HG03342 (cell line): ENCODE measurements around the gene LAMA2.

Source experiments
- ATAC-seq: cut with Tn5 transposase; IDR thresholded peaks from one replicate; pipeline ENCODE4 v1.9.1; 2021; ENCODE audit warnings: mild to moderate bottlenecking, moderate library complexity; ENCODE audit not compliant: unreplicated experiment

The LAMA2 gene

GRCh38 chr6:129206821-129207220, 323.9 kb downstream of the LAMA2 start:
- no peak for ATAC-seq

DNA sequence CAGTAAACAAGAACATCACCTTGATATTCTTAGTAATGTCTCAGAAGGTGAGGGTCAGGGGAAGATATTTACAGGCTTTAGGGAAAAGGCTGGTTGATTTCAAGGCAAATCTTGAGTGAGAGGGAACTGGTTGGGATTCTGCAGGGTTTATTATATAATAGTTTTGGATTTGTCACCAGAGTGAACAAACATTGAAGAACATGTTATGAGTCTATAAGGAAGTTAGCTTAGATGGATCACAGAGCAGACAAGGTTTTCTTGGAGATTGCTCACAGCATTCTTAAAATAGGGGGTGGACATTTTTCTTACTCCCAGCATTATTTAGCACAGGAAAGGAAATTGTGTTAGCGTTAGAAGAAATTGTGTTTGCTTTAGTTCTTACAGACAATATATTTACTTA, 324.9 kb downstream of the LAMA2 start:
- ATAC-seq, result no peak

GRCh38 chr6:129208415-129209034, 325.6 kb downstream of the LAMA2 start:
- no peak for ATAC-seq

GRCh38 chr6:129209355-129209754, 326.4 kb downstream of the LAMA2 start:
- ATAC-seq, result no peak

GRCh38 chr6:129210684-129211083, 327.7 kb downstream of the LAMA2 start:
- no peak for ATAC-seq

DNA sequence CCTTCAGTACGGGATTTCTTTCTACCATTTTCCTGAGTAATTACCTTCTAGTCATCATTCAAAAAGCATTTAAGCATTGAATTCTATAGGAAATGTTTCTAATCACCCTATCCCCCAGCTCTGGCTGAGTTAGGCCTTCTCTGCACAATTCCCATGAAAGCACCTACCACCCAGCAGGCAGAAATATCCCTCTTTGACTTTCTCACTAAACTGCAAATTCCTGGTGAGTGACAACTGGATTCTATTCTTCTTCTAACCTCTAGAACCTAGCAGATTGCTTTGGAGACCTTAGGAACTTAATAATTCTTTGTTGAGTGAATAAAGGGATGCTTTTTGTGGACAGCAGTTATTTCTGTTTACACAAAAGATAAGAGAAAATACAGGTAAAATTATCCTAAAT, 328.7 kb downstream of the LAMA2 start:
- no peak for ATAC-seq

GRCh38 chr6:129212081-129212480, 329.1 kb downstream of the LAMA2 start:
- ATAC-seq, result no peak

- no peak for ATAC-seq
Measured at GRCh38 chr6:129215246-129215645, 332.3 kb downstream of the LAMA2 start.

GRCh38 chr6:129215916-129216520, 333.1 kb downstream of the LAMA2 start:
- no peak for ATAC-seq

DNA sequence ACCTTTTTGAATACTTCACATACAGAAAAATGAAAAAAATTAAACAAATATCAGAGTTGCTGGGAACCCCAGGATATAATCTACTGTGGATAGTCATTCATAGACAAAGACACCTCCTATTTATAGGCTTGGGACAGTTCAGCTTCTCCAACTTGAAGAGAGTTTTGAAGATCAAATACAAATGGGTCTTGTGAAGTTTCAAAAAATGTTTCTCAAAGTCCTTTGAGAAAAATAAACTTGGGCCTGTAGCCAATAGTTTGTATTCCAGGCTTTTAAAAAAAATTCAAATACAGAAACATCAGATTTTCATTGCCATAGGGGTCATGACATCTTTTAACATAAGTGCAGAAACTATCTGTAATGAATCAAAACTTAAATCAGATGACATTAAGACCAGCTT, 334.8 kb downstream of the LAMA2 start:
- no peak for ATAC-seq

GRCh38 chr6:129233458-129234134, 350.7 kb downstream of the LAMA2 start:
- ATAC-seq, result peak; percentile 71

DNA sequence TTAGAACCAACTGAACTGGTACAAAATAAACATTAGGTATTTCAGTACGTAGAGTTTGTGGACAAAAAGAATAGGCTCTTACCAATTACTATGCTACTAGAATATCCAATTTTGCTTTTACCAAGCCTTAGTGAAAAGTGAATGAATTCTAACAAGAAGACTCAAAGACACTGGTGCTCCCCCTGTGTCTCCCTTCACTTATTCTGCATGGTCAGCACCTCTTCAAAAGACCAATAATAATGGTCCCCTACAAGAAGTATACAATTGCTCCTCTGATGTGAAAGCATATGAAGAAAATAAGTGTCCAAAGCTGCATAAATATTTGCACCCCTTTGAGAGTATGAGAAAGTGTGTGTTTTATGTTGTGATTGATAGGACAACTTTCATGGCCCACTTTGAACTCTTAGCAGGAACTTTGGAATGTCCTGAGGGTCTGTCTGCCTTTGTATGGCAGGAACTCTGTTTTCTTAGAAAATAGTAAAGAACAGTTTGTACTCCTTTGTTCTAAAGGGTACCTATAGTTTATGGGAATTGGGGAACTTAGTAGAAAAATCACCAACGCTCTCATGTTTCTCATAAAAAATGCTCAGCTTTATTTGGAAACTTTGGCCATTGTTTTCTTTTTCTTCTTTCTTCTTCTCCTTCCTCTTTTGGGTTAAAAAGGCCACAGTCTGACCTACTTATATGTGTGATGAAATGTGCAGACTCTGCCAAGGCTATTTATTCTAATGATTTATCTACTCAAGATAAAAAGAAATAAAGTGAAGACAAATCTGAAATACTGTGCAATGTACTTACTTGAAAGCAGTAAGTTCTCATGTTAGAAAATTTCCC, 352.4 kb downstream of the LAMA2 start:
- ATAC-seq, result no peak

- peak; percentile 71 for ATAC-seq
Measured at GRCh38 chr6:129236001-129236517, 353.1 kb downstream of the LAMA2 start.

DNA sequence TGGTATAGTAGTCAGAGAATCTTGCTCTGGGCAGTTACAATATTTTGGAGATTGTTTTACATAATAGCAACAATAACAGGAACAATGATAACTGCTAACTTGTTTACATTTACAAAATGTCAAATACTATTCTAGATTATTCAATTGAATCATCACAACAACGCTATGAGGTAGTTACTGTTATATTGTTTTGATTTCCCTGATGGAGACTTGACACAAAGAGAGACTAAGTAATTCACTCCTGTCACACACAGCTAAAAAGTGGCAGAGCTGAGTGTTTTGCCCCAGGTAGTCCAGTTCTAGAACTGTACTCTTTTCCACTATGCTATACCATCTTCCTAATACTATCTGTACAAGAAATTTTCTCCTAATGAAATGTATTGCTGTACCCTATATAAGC, 356.1 kb downstream of the LAMA2 start:
- no peak for ATAC-seq

- no peak for ATAC-seq
Measured at GRCh38 chr6:129239825-129240491, 357.0 kb downstream of the LAMA2 start.

- ATAC-seq, result no peak
Measured at GRCh38 chr6:129240492-129240853, 357.5 kb downstream of the LAMA2 start.

- no peak for ATAC-seq
Measured at GRCh38 chr6:129242546-129242945, 359.6 kb downstream of the LAMA2 start.

DNA sequence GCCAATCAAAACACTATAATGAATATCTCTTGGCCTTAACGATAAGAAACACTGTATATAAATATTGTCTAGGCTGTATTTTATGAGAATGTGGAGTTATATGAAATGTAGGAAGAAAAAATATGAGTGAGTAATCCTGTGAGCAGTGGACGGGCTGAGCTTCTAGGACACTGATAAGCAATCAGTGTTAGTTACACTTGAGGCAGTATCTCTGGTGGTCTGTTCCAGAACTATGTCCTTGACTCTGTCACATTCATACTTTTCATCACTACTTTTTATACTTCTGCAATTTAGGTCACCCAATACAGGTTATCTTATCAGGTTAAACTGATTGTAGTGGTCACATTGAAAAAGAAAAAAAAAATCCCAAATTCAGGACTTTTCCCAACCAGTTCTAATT, 360.4 kb downstream of the LAMA2 start:
- no peak for ATAC-seq

GRCh38 chr6:129248946-129249345, 366.0 kb downstream of the LAMA2 start:
- no peak for ATAC-seq

- peak; percentile 96 for ATAC-seq
Measured at GRCh38 chr6:129251669-129252376, 368.9 kb downstream of the LAMA2 start.
